NCI-H2196 treated with DMSO at 0.1 percent for 48 hours (cell line): ENCODE results near the gene IBTK.
"Not testable (repeated sequence)": the region's sequence is repeated elsewhere in the genome, so short reads cannot be mapped to it uniquely, and the experiment has no call there.

Source experiments
- DNase-seq: peaks from one replicate; lab custom pipeline; 2025; ENCODE audit not compliant: unreplicated experiment; lab: John Stamatoyannopoulos, UW

The IBTK gene, protein sequence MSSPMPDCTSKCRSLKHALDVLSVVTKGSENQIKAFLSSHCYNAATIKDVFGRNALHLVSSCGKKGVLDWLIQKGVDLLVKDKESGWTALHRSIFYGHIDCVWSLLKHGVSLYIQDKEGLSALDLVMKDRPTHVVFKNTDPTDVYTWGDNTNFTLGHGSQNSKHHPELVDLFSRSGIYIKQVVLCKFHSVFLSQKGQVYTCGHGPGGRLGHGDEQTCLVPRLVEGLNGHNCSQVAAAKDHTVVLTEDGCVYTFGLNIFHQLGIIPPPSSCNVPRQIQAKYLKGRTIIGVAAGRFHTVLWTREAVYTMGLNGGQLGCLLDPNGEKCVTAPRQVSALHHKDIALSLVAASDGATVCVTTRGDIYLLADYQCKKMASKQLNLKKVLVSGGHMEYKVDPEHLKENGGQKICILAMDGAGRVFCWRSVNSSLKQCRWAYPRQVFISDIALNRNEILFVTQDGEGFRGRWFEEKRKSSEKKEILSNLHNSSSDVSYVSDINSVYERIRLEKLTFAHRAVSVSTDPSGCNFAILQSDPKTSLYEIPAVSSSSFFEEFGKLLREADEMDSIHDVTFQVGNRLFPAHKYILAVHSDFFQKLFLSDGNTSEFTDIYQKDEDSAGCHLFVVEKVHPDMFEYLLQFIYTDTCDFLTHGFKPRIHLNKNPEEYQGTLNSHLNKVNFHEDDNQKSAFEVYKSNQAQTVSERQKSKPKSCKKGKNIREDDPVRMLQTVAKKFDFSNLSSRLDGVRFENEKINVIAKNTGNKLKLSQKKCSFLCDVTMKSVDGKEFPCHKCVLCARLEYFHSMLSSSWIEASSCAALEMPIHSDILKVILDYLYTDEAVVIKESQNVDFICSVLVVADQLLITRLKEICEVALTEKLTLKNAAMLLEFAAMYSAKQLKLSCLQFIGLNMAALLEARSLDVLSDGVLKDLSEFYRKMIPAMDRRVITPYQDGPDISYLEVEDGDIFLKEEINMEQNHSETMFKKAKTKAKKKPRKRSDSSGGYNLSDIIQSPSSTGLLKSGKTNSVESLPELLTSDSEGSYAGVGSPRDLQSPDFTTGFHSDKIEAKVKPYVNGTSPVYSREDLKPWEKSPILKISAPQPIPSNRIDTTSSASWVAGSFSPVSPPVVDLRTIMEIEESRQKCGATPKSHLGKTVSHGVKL (N-terminal part only)

GRCh38 chr6:82247505-82248272 is at the start of gene IBTK:
TSS of gene IBTK (minus strand) at chr6:82247744. CDS start at chr6:82240486, 7,258 bp downstream.
- peak; percentile 86 for DNase-seq

GRCh38 chr6:82283771-82284410 is 36.3 kb upstream of the IBTK start:
- DNase-seq = no peak

GRCh38 chr6:82281550-82281949 is 34.0 kb upstream of the IBTK start:
- not testable (repeated sequence) for DNase-seq

- DNase-seq = no peak
These were observed 30.1 kb upstream of the IBTK start for GRCh38 chr6:82277686-82278085.

DNA sequence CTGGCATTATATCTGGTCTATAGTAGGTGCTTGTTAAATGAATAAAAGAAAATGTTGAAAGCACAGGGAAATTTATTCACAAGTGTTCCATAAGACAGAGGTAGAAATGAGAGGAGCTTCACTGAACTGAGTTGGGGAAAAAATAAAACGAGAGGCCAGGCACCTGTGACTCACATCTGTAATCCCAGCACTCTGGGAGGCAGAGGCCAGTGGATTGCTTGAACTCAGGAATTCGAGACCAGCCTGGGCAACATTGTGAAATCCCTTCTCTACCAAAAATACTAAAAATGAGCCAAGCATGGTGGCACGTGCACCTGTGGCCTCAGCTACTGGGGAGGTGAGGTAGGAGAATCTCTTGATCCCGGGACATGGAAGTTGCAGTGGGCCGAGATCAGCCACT is 28.1 kb upstream of the IBTK start:
- DNase-seq = no peak

DNA sequence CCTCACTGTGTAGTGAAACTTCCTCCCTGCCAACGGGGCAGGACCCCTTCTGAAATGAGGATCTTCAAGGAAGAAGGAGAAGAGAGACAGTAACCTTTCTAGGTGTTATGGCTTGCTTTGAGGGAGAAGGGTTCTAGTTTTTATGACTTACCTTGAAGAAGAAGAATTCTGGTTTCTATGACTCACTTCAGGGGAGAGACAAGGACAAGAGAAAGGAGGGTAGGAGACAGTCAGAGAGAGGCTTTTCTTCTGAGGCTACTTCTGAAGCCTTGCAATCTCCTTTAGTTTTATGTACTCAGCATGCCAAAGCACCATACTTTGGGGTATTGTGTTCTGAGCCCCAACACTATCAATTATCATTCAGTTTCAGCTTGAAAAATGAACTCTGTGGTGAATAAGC is 25.8 kb upstream of the IBTK start:
- no peak for DNase-seq

DNA sequence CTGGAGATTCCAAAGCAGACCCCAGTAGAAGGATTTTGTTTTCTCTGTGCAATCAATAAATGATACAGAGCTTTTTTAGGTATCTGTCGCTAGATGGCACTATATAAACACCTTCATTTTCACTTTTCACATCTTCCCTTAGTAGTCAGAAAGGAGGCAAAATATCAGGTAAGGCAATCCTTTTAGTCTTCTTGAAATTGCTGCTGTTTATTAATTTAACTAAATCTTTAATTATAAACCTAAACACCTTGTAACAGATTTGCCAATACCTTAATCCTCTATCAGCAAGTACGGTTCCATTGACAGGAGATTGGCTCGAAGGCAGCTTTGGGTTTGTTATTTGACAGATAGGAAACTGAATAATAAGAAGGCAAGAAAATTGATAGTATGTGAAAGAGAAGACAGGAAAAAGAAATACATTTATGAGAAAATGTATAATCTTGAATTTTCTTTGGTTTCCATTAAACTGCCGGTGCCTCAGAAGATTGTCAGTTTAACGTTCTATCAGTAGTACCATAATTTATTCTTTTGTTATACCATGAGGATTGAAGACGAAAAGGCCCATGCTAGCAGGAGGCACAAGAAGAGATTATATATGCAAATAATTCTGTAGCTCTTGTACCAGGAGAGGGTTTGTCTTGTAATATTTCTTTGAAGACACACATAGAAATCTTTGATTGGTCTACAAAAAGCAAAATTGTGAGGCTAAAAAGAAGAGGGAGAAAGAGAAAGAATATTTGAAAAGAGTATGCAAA is 23.5 kb upstream of the IBTK start:
- DNase-seq = peak; percentile 47

- DNase-seq = no peak
These were observed 20.8 kb upstream of the IBTK start for GRCh38 chr6:82268301-82268846.

GRCh38 chr6:82264824-82265223 is 17.3 kb upstream of the IBTK start:
- DNase-seq = no peak

GRCh38 chr6:82264321-82264720 is 16.8 kb upstream of the IBTK start:
- no peak for DNase-seq

DNA sequence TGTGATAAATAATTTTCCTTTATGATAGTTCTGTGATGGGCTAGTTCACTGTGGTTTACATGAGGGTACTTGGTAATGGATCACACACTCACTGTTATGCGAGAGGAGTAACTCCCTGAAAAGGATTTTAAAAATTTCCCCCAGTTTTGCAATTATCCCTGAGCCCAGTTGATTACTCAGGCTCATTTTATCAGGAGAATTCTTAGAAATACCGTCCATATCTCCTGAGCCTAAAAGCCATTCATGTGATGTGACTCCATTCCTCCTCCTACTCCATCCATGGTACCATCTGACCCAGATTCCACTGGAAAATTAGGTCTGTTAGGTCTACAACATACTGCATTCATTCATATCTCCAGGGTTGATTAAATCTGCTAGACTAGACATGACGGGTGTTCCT is 16.4 kb upstream of the IBTK start:
- DNase-seq = no peak

- DNase-seq = no peak
These were observed 13.6 kb upstream of the IBTK start for GRCh38 chr6:82260997-82261732.

DNA sequence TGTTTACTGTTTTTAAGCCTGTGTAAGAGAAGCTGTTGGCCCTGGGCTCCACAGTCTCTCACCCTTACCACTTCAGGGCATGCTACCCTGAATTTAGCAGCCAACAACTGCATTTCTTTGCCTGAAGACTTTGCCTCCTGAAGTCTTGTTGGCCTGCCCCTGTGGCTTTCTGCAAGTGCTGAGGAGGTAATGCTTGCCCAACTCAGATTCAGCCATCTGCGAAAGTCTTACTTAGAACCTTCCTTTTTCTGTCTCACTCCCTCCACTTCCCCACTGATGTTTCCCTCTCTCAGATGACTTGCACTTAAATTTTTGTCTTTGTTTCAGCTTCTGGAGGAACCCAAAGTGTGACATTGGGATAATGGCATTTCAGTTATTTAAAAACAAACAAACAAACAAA is 11.8 kb upstream of the IBTK start:
- no peak for DNase-seq

DNA sequence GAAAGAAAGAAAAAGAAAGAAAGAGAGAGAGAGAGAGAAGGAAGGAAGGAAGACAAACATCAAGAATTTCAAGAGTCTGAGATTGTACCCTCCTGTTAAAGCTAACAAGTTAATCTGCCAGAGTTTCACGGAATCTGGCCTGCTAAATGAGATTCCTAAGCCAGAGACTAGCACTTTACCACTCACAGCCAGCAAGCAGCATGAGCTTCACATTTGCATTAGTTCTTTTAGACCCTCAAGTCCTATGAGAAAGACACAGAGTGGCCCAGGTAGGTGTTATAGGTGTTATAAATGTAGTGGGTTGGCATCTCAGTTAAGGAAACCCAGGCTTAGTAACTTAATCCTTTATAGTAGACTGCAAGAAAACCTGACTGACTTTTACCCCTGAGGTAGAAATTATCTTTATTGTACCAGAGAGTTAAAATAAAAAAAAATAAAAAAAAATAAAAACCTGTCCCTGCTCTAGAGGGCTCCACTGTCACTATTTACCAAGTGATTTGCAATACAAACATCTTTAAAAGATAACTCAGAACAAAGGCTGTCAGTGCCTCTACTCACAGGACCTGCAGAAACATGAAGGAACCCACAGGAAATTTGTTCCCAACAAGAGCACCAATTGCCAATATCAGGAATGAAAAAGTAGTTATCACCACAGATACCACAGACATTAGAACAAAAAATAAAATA is 9.7 kb upstream of the IBTK start:
- DNase-seq = no peak

- not testable (repeated sequence) for DNase-seq
These were observed 7.2 kb upstream of the IBTK start for GRCh38 chr6:82254722-82255121.

- DNase-seq = peak; percentile 16
These were observed 4.4 kb upstream of the IBTK start for GRCh38 chr6:82251942-82252341.

DNA sequence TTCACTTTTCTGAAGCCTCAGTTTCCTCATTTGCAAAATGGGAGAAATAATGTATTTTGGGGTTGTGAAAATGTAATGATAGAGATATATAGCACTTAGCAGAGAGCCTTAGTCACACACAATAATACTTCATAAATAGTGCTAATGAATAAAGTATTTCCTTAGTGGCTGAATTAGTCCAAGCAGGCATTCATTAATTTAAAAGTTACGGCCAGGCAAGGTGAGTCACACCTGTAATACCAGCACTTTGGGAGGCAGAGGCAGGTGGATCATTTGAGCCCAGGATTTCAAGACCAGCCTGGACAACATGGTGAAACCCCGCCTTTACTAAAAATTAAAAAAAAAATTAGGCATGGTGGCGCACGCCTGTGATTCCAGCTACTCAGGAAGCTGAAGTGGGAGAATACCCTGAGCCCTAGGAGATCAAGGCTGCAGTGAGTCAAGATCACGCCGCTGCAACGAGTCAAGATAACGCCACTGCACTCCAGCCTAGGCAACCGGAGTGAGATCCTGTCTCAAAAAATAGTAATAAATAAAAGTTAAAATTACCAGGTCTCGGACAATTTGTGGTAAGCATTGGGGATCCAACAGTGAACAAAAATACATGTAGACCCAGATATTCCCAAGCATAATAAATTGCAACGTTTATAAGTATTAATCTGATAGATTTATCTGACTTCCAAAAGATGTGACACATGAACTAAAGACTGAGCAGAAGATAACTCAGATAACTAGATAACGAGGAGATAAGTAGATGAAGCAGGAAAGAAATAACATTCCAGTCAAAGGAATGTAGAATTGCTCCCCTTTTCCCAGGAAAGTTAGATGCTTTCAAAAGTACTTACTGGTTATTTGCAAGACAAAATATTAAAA is 2.1 kb upstream of the IBTK start:
- no peak for DNase-seq
